ENCODE data around the gene CCIN.
A peak's percentile ranks its signal among the peaks of the same experiment; 100 is the strongest.
"Not testable (repeated sequence)": the region's sequence is repeated elsewhere in the genome, so short reads cannot be mapped to it uniquely, and the experiment has no call there.

Gene CCIN

GRCh38 chr9:36169166-36169565 lies at the start of gene CCIN:
Gene CCIN, plus strand, starts transcription at chr9:36169388. Its CDS starts 115 bp downstream, at chr9:36169503.
- no peak for DNase-seq

- no peak for DNase-seq
Observed at GRCh38 chr9:36119476-36119875, 49.7 kb upstream of the CCIN start.

- no peak for DNase-seq
Observed at GRCh38 chr9:36120705-36121104, 48.5 kb upstream of the CCIN start.

- no peak for DNase-seq
Observed at GRCh38 chr9:36121971-36122370, 47.2 kb upstream of the CCIN start.

GRCh38 chr9:36123515-36123914 lies 45.7 kb upstream of the CCIN start:
- DNase-seq: no peak

- no peak for DNase-seq
Observed at GRCh38 chr9:36125062-36125855, 43.9 kb upstream of the CCIN start.

- DNase-seq: no peak
Observed at GRCh38 chr9:36126016-36126730, 43.0 kb upstream of the CCIN start.

- DNase-seq: peak in 1 of 2 donors; percentile 57
Observed at GRCh38 chr9:36127652-36128244, 41.4 kb upstream of the CCIN start.

- DNase-seq: no peak
Observed at GRCh38 chr9:36128349-36128748, 40.8 kb upstream of the CCIN start.

- DNase-seq: no peak
Observed at GRCh38 chr9:36129139-36129538, 40.0 kb upstream of the CCIN start.

- DNase-seq: not testable (repeated sequence)
Observed at GRCh38 chr9:36131666-36132065, 37.5 kb upstream of the CCIN start.

GRCh38 chr9:36132086-36132485 lies 37.1 kb upstream of the CCIN start:
- no peak for DNase-seq

- no peak for DNase-seq
Observed at GRCh38 chr9:36134761-36135505, 34.3 kb upstream of the CCIN start.

- DNase-seq: no peak
Observed at GRCh38 chr9:36135741-36136271, 33.4 kb upstream of the CCIN start.

- DNase-seq: peak; percentile 77
Observed at GRCh38 chr9:36136272-36136893, 32.8 kb upstream of the CCIN start, which contains the start of gene GLIPR2. Gene GLIPR2, plus strand, starts transcription at chr9:36136733. Its CDS starts 46 bp downstream, at chr9:36136779.

GRCh38 chr9:36136894-36137391 lies 32.2 kb upstream of the CCIN start:
- no peak for DNase-seq

- DNase-seq: no peak
Observed at GRCh38 chr9:36137392-36138004, 31.7 kb upstream of the CCIN start.

GRCh38 chr9:36138496-36138895 lies 30.7 kb upstream of the CCIN start:
- DNase-seq: no peak

- no peak for DNase-seq
Observed at GRCh38 chr9:36138901-36139300, 30.3 kb upstream of the CCIN start.

- peak; percentile 49 to 50 for DNase-seq
Observed at GRCh38 chr9:36140086-36141084, 28.8 kb upstream of the CCIN start.

All from CD4-positive, alpha-beta T cell treated with Interleukin-4 for 1 hour (primary cell).